ENCODE data around the gene NAV1.

GRCh38 chr1:201539561-201540431, 869 bp downstream of the NAV1 start:
- TF ChIP-seq CTCF (IDR thresholded peaks at IDR 0.05) (no peak), EP300 (IDR thresholded peaks at IDR 0.05) (no peak), POLR2A (IDR thresholded peaks at IDR 0.05) (no peak)

Data from suprapubic skin (tissue), 3 donors.